ENCODE measurements around the gene PPP1R11. TPM values are rescaled to one million over a fixed set of nuclear protein-coding genes. Genes with fewer than 3 reads are reported as not detected.
A peak's percentile ranks its signal among the peaks of the same experiment; 100 is the strongest.

The PPP1R11 gene
- total and polyA plus RNA-seq, 9 of the 15 experiments (the other 6 are each of a cell fraction or from before 2014, with no cell fraction given), result 17.8 to 94.8 (median 44.6) TPM

- TF ChIP-seq REST (IDR thresholded peaks at IDR 0.05; ENCODE audit: borderline replicate concordance) (no peak), REST (CRISPR knock-in tag; IDR thresholded peaks at IDR 0.05; ENCODE audit: low read depth) (peak; percentile 50; the same call in 1 of the 2 replicates), NRF1 (conservative IDR thresholded peaks at IDR 0.05 in 1 of 2, IDR thresholded peaks at IDR 0.05 in 1 of 2) (peak; percentile 61 to 65), TAF9B (IDR thresholded peaks at IDR 0.05; ENCODE audit: partially characterized antibody) (peak; percentile 94), AFF1 (IDR thresholded peaks at IDR 0.05; ENCODE audit: low read depth in 1 of 2, partially characterized antibody in 2 of 2) (peak in 1 of 2 experiments; percentile 92), BDP1 (IDR thresholded peaks at IDR 0.05; ENCODE audit: insufficient read depth, insufficient read length) (no peak), ZNF224 (CRISPR knock-in tag; IDR thresholded peaks at IDR 0.05) (no peak), C11orf30 (IDR thresholded peaks at IDR 0.05; ENCODE audit: low read depth) (peak; percentile 99), TSHZ1 (CRISPR knock-in tag; IDR thresholded peaks at IDR 0.05) (peak; percentile 21; the same call in 1 of the 2 replicates), FOXM1 (IDR thresholded peaks at IDR 0.05; ENCODE audit: low read depth) (peak; percentile 53; the same call in 1 of the 2 replicates), FOXM1 (CRISPR knock-in tag; IDR thresholded peaks at IDR 0.05; ENCODE audit: low read depth) (no peak)
Observed at GRCh38 chr6:30061092-30061857, 5.7 kb upstream of the PPP1R11 start, which contains the start of gene POLR1H (continued).
